GM13976 (cell line): Measurements from ENCODE around the gene PLEKHF1.
"Not testable (repeated sequence)": the region's sequence is repeated elsewhere in the genome, so short reads cannot be mapped to it uniquely, and the experiment has no call there.

Experiments used
- DNase-seq: peaks from one replicate; pipeline ENCODE4 v3.0.0; 2012; ENCODE audit warnings: low spot score
- CTCF ChIP-seq: IDR thresholded peaks from 2 replicates; pipeline ENCODE4 v1.5.1; 2012; ENCODE audit warnings: borderline replicate concordance, mild to moderate bottlenecking; ENCODE audit not compliant: insufficient read depth; ENCODE audit errors: extremely low read depth, missing control alignments, control extremely low read depth
- in situ Hi-C: fragments of 300-500 bp; cut with MboI; formaldehyde crosslinking; loops from one replicate; pipeline ENCODE4 v1.12.0; 2022; ENCODE audit warnings: low sequenced_read_pairs, mixed read lengths, inconsistent platforms; ENCODE audit not compliant: unreplicated experiment

The PLEKHF1 gene

GRCh38 chr19:29705706-29706105, 40.4 kb downstream of the PLEKHF1 start:
- in situ Hi-C loops: no loop called here
- no peak for TF ChIP-seq CTCF
- no peak for DNase-seq

GRCh38 chr19:29706635-29707034, 41.4 kb downstream of the PLEKHF1 start:
- DNase-seq: no peak
- no peak for TF ChIP-seq CTCF
- in situ Hi-C loops: no loop called here

GRCh38 chr19:29708554-29709439, 43.5 kb downstream of the PLEKHF1 start:
- DNase-seq: no peak
- no peak for TF ChIP-seq CTCF
- in situ Hi-C loops: no loop called here

GRCh38 chr19:29709440-29709798, 44.2 kb downstream of the PLEKHF1 start:
- in situ Hi-C loops, DNase-seq: not testable (repeated sequence)

GRCh38 chr19:29711584-29712132, 46.4 kb downstream of the PLEKHF1 start:
- in situ Hi-C loops: no loop called here
- DNase-seq: no peak
- TF ChIP-seq CTCF: no peak

GRCh38 chr19:29712744-29713516, 47.7 kb downstream of the PLEKHF1 start:
- no peak for DNase-seq
- in situ Hi-C loops: no loop called here
- no peak for TF ChIP-seq CTCF

- TF ChIP-seq CTCF: no peak
- in situ Hi-C loops: no loop called here
- DNase-seq: peak; percentile 47
Measured at GRCh38 chr19:29714371-29714952, 49.2 kb downstream of the PLEKHF1 start.
